Suprapubic skin (tissue), 4 donors: Measurements from ENCODE around the gene FUNDC2.

ENCODE experiments used
- POLR2A ChIP-seq, 2 donors: fragments of 450-650 bp; IDR thresholded peaks; one replicate each; pipeline ENCODE4 v1.6.1; 2017; ENCODE audit warnings: antibody characterized with exemption in 2 of 2, mild to moderate bottlenecking in 2 of 2, moderate library complexity in 2 of 2
- POLR2AphosphoS5 ChIP-seq, 3 donors: sonication (generic); formaldehyde crosslinking; IDR thresholded peaks; one replicate each; pipeline ENCODE4 v1.6.1; 2017; ENCODE audit warnings: antibody characterized with exemption in 3 of 3
- TF ChIP-seq, protein P1 (sequence below), 2 donors: fragments of 200-600 bp in 1 of 2; fragments of 450-650 bp in 1 of 2; sonication (generic) in 1 of 2; IDR thresholded peaks; one replicate each; pipeline ENCODE4 v1.5.1; 2016 to 2019; ENCODE audit warnings: antibody characterized with exemption in 2 of 2, mild to moderate bottlenecking in 1 of 2, moderate library complexity in 1 of 2

DNA sequence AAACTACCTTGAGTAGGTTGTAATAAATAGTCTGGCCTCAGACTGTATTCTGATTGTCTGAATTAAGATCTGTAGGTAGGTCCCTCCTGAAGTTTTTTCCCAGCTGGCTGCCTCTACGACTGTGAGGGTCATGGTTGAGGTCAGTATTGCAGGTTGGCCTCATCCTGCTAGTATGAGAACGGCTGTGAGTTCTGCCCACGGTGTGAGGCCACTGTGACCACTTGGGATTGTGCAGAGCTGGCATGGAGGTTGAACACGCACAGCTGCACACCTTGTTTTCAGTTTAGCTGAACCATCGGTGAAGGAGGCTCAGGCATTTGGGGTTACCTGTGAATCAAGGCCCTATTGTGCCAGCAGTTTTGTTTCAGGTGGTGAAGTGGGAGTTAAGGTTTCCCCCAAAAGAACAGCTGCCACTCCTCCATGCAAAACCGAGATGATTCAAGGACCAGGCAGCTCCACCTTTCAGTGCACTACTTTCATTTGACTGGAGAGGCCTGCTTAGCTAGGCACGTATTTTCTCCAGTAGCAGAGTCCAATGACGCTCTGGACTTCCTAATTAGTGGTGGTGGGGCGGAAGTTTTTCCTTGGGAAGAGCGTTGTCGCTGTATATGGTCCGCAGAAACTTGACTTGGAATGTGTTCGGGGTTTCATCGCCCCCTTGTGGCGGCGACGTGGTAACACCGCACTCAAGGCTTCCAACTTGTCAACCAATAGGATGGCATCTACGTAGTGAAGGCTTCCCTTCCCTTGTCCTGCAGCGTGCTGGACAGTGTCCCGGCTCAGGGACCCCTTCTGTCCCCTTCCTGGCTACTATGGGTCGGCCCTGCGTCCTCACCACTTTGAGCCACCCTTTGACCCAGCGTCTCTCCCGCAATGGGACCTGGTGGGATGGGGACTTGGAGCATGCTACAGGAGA lies 30.5 kb downstream of the FUNDC2 start:
- TF ChIP-seq POLR2AphosphoS5 (IDR thresholded peaks at IDR 0.05) (no peak), POLR2A (IDR thresholded peaks at IDR 0.05) (no peak)
- TF ChIP-seq, protein P1, sequence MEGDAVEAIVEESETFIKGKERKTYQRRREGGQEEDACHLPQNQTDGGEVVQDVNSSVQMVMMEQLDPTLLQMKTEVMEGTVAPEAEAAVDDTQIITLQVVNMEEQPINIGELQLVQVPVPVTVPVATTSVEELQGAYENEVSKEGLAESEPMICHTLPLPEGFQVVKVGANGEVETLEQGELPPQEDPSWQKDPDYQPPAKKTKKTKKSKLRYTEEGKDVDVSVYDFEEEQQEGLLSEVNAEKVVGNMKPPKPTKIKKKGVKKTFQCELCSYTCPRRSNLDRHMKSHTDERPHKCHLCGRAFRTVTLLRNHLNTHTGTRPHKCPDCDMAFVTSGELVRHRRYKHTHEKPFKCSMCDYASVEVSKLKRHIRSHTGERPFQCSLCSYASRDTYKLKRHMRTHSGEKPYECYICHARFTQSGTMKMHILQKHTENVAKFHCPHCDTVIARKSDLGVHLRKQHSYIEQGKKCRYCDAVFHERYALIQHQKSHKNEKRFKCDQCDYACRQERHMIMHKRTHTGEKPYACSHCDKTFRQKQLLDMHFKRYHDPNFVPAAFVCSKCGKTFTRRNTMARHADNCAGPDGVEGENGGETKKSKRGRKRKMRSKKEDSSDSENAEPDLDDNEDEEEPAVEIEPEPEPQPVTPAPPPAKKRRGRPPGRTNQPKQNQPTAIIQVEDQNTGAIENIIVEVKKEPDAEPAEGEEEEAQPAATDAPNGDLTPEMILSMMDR (IDR thresholded peaks at IDR 0.05): peak; percentile 24 to 62
